ENCODE results near the gene CACNA1F. TPM values are rescaled to one million over a fixed set of nuclear protein-coding genes. Genes with fewer than 3 reads are reported as not detected.

CACNA1F gene
- 0.19 TPM in 1 of 2 replicates, not detected in the other for total RNA-seq

GRCh38 chrX:49233176-49233575 is at the start of gene CACNA1F:
Gene CACNA1F (minus strand): TSS chrX:49233340. CDS start chrX:49233309, 31 bp downstream.

GRCh38 chrX:49269767-49270248 is 36.7 kb upstream of the CACNA1F start, which contains the start of gene PPP1R3F:
Gene PPP1R3F (plus strand): TSS chrX:49269793. CDS start chrX:49269870, 77 bp downstream.

GRCh38 chrX:49264460-49264859 is 31.3 kb upstream of the CACNA1F start, which contains the start of gene FOXP3:
Gene FOXP3 (minus strand): TSS chrX:49264710. CDS start chrX:49258505, 6,205 bp downstream.

GRCh38 chrX:49199906-49200771 is 33.0 kb downstream of the CACNA1F start, which contains the start of gene SYP:
Gene SYP (minus strand): TSS chrX:49200193. CDS start chrX:49200186, 7 bp downstream.

GRCh38 chrX:49186125-49187027 is 46.8 kb downstream of the CACNA1F start, which contains the start of gene PRICKLE3:
Gene PRICKLE3 (minus strand): TSS chrX:49186373. CDS start chrX:49186297, 76 bp downstream.

GRCh38 chrX:49171752-49172279 is 61.3 kb downstream of the CACNA1F start, which contains the start of gene PLP2:
Gene PLP2 (plus strand): TSS chrX:49171898. CDS start chrX:49172001, 103 bp downstream.

GRCh38 chrX:49162620-49163019 is 70.5 kb downstream of the CACNA1F start, which contains the start of gene MAGIX:
Gene MAGIX (plus strand): TSS chrX:49162758. CDS start chrX:49162890, 132 bp downstream.

Other genes starting within 250 kb of the CACNA1F start
- 23.1 and 28.2 TPM in 2 replicates for gene GRIPAP1, start 231.1 kb downstream of the CACNA1F start, total RNA-seq
- 29.1 and 33.0 TPM in 2 replicates for gene TFE3, start 190.0 kb downstream of the CACNA1F start, total RNA-seq
- gene CCDC120, start 174.3 kb downstream of the CACNA1F start, total RNA-seq: 0.19 and 0.28 TPM in 2 replicates
- gene PRAF2, start 159.3 kb downstream of the CACNA1F start, total RNA-seq: 5.8 and 7.0 TPM in 2 replicates
- gene WDR45, start 153.5 kb downstream of the CACNA1F start, total RNA-seq: 29.3 and 31.2 TPM in 2 replicates
- 18.0 and 22.4 TPM in 2 replicates for gene GPKOW, start 109.6 kb downstream of the CACNA1F start, total RNA-seq
- 1.7 and 2.5 TPM in 2 replicates for gene MAGIX, start 70.6 kb downstream of the CACNA1F start, total RNA-seq
- 3.7 and 15.1 TPM in 2 replicates for gene PLP2, start 61.4 kb downstream of the CACNA1F start, total RNA-seq
- gene PRICKLE3, start 47.0 kb downstream of the CACNA1F start, total RNA-seq: 5.0 and 6.2 TPM in 2 replicates
- gene SYP, start 33.1 kb downstream of the CACNA1F start, total RNA-seq: 0.19 and 0.28 TPM in 2 replicates
- 5.9 and 18.4 TPM in 2 replicates for gene CCDC22, start 2.1 kb upstream of the CACNA1F start, total RNA-seq
- under 0.01 TPM in 1 of 2 replicates, not detected in the other for gene FOXP3, start 31.4 kb upstream of the CACNA1F start, total RNA-seq
- 4.4 and 7.3 TPM in 2 replicates for gene PPP1R3F, start 36.5 kb upstream of the CACNA1F start, total RNA-seq
- not detected in 2 replicates for gene GAGE10, start 70.3 kb upstream of the CACNA1F start, total RNA-seq
- gene GAGE12J, start 88.7 kb upstream of the CACNA1F start, total RNA-seq: not detected in 2 replicates
- not detected in 2 replicates for gene GAGE13, start 98.2 kb upstream of the CACNA1F start, total RNA-seq

All from regular cardiac myocyte (primary cell).